Heart left ventricle (tissue), 16 donors: Measurements from ENCODE around the gene ANXA6. TPM values are rescaled to one million over a fixed set of nuclear protein-coding genes. Genes with fewer than 3 reads are reported as not detected.
"Not testable (repeated sequence)": the region's sequence is repeated elsewhere in the genome, so short reads cannot be mapped to it uniquely, and the experiment has no call there.

Source experiments
- ATAC-seq, 4 donors: fragments of 200-7000 bp; cut with Tn5 transposase; one replicate each; pipeline ENCODE4 v1.9.1; 2020 to 2022; ENCODE audit warnings: moderate library complexity in 4 of 4, mild to moderate bottlenecking in 3 of 4, moderate number of reproducible peaks in 1 of 4
- DNase-seq, 5 donors: peaks; one replicate each; pipeline ENCODE4 v3.0.0-alpha.2; 2020
- H3K27ac ChIP-seq, 12 donors: fragments of 200-600 bp; sonication (generic) in 4 of 12; one replicate each; pipeline versions ENCODE4 v1.5.0 to v1.8.0; 2016 to 2022; ENCODE audit warnings: mild to moderate bottlenecking in 2 of 12
- H3K27me3 ChIP-seq, 9 donors: fragments of 200-600 bp; sonication (generic) in 2 of 9; one replicate each; pipeline versions ENCODE4 v1.5.1 to v1.8.0; 2016 to 2022; ENCODE audit warnings: mild to moderate bottlenecking in 3 of 9
- H3K36me3 ChIP-seq, 9 donors: fragments of 200-600 bp; sonication (generic) in 2 of 9; one replicate each; pipeline versions ENCODE4 v1.5.0 to v1.8.0; 2018 to 2022; ENCODE audit warnings: mild to moderate bottlenecking in 2 of 9
- H3K4me1 ChIP-seq, 12 donors: fragments of 200-600 bp; sonication (generic) in 4 of 12; one replicate each; pipeline versions ENCODE4 v1.5.0 to v1.8.0; 2016 to 2022; ENCODE audit warnings: mild to moderate bottlenecking in 3 of 12
- H3K4me3 ChIP-seq, 12 donors: fragments of 200-600 bp; sonication (generic) in 4 of 12; one replicate each; pipeline versions ENCODE4 v1.5.0 to v1.8.0; 2017 to 2022; ENCODE audit warnings: mild to moderate bottlenecking in 9 of 12, moderate library complexity in 4 of 12
- H3K9me3 ChIP-seq, 12 donors: fragments of 200-600 bp; sonication (generic) in 4 of 12; one replicate each; pipeline versions ENCODE4 v1.5.0 to v1.8.0; 2016 to 2022; ENCODE audit warnings: mild to moderate bottlenecking in 1 of 12
- POLR2A ChIP-seq, 2 donors: fragments of 450-650 bp; IDR thresholded peaks; one replicate each; pipeline ENCODE4 v1.6.1; 2017; ENCODE audit warnings: antibody characterized with exemption in 2 of 2, mild to moderate bottlenecking in 2 of 2, moderate library complexity in 2 of 2
- WGBS, 4 donors: extraction: QIAGEN DNeasy Blood & Tissue Kit in 2 of 4; methylation state at CpG; one replicate each; pipeline versions ENCODE4 v1.1.5 to v1.1.7; 2013 to 2018; 5-methylcytosine and 5-hydroxymethylcytosine counted together
- intact Hi-C, 10 donors: fragments of 100-400 bp; cut with DNase I; formaldehyde crosslinking; loops; one replicate each; pipeline versions ENCODE4 v1.11.1 to v1.14.2; 2022
- polyA plus RNA-seq, 2 donors: library from polyadenylated mRNA; stranded (reverse); fragments of 200-250 nt; gene quantifications; one replicate each; pipeline ENCODE4 v1.2.3, GENCODE V29; 2013
- total RNA-seq, 9 donors: library from RNA; depleted of rRNA in 2 of 9; stranded (reverse); fragments of >200 nt in 2 of 9; fragmentation: NEBNext Ultra II Directional in 3 of 9; extraction: Animal tissue kit (Norgen Biotek cat#: 25700) in 3 of 9; gene quantifications; one replicate each; pipeline versions ENCODE4 v1.1.0 to v1.2.4, GENCODE V29; 2016 to 2023
- TF ChIP-seq, protein P1 (sequence below), 12 donors: fragments of 200-600 bp; sonication (generic) in 4 of 12; IDR thresholded peaks; one replicate each; pipeline versions ENCODE4 v1.5.0 to v1.8.0; 2018 to 2022; ENCODE audit warnings: antibody characterized with exemption in 12 of 12, mild to moderate bottlenecking in 5 of 12
- donor health status: ischemic (EF 13 %, LVEDD 7.1; RV severe dilation, severe dysfunction).
- donor health status: healthy with polysubstance abuse.
- donor health status: DM: no; HTN: yes; CAD: no.
- donor health status: DM: no; HTN: no; CAD: no.
- donor health status: ischemic (EF 25% LVEDD 6.9; RV normal size, moderate dysfunction).
- donor health status: ischemic (EF 25% LVEDD 5.7; RV mildly dilated, moderate dysfunction).
- donor health status: healthy.
- donor health status: DM: yes; HTN: yes; CAD: no.
- donor health status: ischemic (EF 35%, LVEDD 5.7; RV mildly dilated, moderate dysfunction).
- donor health status: nonischemic (EF 11% LVEDD 7.7; RV severe dilation, severe dysfunction).
- donor health status: DM: yes; HTN: yes; CAD: no.
- donor health status: PGD.
- donor health status: ischemic (EF 29% LVEDD 5.4; RV normal size, mild dysfunction).
- donor health status: nonischemic (EF 23%, LVEDD 6.1; RV moderate dilation, normal function).

ANXA6 gene
- total and polyA plus RNA-seq, 11 donors: 171 to 287 (median 202) TPM

DNA sequence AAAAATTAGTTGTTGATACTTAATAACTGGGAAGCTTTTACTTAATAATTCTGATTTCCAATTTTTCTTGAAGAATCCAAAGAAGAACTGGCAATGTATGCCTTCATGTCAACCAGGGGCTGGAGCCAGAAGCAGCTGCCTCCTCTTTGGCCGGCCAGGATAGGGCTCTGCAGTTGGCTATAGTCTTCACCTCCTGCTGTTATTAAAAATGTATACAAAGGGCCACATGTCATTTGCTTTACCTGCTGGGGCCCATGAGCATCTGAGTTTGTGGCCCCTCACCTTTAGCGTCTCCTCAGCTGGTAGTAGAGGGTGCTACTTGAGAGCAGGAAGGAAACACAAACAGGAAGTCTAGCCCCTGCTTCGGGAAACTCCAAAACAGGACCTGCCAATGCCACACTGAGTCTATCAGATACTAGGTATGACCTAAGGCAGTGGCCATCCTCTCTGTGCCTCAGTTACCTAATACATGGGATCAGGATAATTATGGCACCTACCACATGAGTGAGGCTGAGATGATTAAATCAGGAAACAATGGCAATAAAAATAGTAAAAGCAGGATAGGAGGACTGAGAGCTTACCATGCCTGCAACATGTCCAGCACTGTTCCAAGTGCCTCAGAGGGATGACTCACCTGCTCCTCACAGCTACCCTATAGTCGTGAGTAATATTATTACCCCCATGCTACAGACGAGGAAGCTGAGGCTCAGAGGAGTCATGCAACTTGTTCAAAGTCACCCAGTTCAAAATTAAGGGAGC, 45.0 kb upstream of the ANXA6 start:
- Histone ChIP-seq H3K27me3 (no peaks in the 10 kb centered on the region), H3K36me3 (peaks cover 0 to 58% (median 40%) of the 10 kb centered on the region in 9 donors), H3K4me1 (peaks cover 0 to 17% (median 7%) of the 10 kb centered on the region in 12 donors), H3K4me3 (no peak overlapping the region), H3K27ac (peak overlapping the region in 2 of 12 donors; percentile 10 to 28), H3K9me3 (no peaks in the 10 kb centered on the region)
- DNase-seq: peak in 1 of 5 donors; percentile 3
- intact Hi-C loops: no loop called here
- 51 to 64% (median 56%) methylated on average over 5 of the region's 5 CpGs for WGBS, 4 donors
- peak; percentile 24 to 82 (median 63) for ATAC-seq
- TF ChIP-seq, protein P1, sequence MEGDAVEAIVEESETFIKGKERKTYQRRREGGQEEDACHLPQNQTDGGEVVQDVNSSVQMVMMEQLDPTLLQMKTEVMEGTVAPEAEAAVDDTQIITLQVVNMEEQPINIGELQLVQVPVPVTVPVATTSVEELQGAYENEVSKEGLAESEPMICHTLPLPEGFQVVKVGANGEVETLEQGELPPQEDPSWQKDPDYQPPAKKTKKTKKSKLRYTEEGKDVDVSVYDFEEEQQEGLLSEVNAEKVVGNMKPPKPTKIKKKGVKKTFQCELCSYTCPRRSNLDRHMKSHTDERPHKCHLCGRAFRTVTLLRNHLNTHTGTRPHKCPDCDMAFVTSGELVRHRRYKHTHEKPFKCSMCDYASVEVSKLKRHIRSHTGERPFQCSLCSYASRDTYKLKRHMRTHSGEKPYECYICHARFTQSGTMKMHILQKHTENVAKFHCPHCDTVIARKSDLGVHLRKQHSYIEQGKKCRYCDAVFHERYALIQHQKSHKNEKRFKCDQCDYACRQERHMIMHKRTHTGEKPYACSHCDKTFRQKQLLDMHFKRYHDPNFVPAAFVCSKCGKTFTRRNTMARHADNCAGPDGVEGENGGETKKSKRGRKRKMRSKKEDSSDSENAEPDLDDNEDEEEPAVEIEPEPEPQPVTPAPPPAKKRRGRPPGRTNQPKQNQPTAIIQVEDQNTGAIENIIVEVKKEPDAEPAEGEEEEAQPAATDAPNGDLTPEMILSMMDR (IDR thresholded peaks at IDR 0.05): no peak

DNA sequence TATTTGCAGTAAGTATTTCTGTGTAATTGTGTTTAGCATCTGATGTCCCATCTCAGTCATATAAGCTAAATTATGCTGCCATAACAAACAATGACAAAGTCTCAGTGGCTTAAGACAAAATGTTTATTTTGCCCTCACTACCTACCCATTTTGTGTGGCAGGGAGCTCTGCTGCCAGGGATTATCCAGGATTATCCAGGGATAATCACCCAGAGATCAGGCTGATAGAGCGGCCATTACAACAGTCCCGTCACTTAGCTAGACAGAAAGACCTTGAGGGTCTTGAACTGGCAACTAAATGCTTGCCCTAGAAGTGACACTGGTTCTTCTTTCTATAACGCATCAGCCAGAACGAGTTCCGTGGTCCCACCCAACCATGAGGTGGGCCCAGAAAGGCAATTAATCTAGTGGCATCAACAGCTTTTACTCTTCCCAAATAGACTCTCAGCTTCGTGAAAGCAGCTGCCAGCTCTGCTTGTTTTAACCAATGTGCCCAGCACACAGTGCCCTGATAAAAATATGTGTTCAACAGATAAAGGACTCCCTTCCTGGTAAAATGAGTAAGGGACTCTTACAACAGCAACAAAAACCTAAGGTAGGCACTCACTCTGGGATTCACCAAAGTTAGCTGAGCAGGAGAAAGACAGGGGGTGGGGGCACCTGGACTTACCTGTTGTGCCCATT, 43.5 kb upstream of the ANXA6 start:
- Histone ChIP-seq H3K4me3 (no peak overlapping the region), H3K4me1 (peaks cover 0 to 23% (median 6%) of the 10 kb centered on the region in 12 donors), H3K36me3 (peaks cover 0 to 73% (median 49%) of the 10 kb centered on the region in 9 donors), H3K9me3 (no peaks in the 10 kb centered on the region), H3K27me3 (no peaks in the 10 kb centered on the region), H3K27ac (no peak overlapping the region)
- ATAC-seq (no peak), DNase-seq (peak in 1 of 5 donors; percentile 2)
- intact Hi-C loops: no loop called here
- 83 to 90% (median 87%) methylated on average over 6 of the region's 6 CpGs for WGBS, 4 donors
- TF ChIP-seq, protein P1 (IDR thresholded peaks at IDR 0.05): no peak
- TF ChIP-seq POLR2A (IDR thresholded peaks at IDR 0.05): no peak

DNA sequence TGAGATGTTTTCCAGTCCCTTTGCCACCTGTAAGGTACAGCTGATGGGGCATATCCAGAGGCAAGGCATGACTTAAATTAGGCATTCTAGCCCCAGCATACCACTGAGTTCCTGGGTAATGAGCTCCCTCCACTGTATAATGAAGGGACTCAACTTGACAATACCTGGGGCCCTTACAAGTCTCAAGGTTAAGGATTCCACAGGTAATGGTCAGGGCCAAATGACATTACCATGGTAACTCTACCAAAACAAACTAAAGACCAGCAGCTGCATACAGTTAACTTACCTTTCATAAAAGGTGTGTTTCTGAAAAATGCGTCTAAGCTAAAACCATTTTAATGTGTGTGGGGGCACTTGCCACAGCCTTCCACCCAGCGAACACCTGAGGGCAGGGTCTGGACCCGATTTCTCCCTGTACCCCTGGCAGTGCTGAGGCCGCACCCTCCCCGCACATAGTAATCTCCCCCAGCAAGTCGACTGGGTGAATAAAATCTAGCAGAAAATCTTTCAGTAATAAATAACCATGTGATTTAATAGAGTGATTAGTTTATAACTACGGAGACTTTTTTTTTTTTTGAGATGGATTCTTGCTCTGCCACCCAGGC, 42.1 kb upstream of the ANXA6 start:
- intact Hi-C loops: loop anchor here in 1 of 10 donors (5.0 kb wide), 1 partner anchor 38 kb away; no protein-coding TSS in a partner anchor
- H3K27me3 ChIP-seq: no peaks in the 10 kb centered on the region
- H3K9me3 ChIP-seq: no peaks in the 10 kb centered on the region
- no peak overlapping the region for H3K27ac ChIP-seq
- 81 to 94% (median 86%) methylated on average over 7 of the region's 7 CpGs for WGBS, 4 donors
- DNase-seq (peak in 1 of 5 donors; percentile 5), ATAC-seq (no peak)
- TF ChIP-seq POLR2A (IDR thresholded peaks at IDR 0.05): no peak
- TF ChIP-seq, protein P1 (IDR thresholded peaks at IDR 0.05): no peak
- H3K4me3 ChIP-seq: no peak overlapping the region
- peaks cover 0 to 77% (median 49%) of the 10 kb centered on the region in 9 donors for H3K36me3 ChIP-seq
- peaks cover 0 to 36% (median 6%) of the 10 kb centered on the region in 12 donors for H3K4me1 ChIP-seq

DNA sequence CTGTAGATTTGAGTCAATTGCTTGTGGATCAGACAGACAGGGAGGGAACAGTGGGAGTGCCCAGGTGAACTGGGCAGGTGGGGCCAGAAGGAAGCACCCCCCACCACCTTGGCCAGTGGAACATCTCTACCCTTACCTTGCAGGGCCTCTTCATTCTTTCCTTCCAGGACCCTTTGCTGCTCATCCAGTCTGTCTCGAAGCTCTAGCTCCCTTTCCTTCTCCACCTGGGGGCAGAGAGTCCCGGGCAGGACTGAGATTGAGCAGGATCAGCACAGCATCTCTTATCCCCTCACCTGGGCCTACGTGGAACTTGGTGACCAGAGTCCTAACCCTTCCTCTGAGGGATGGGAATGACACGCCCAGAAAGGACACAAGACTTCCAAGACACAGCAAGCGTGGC, 41.3 kb upstream of the ANXA6 start:
- intact Hi-C loops: loop anchor here in 1 of 10 donors (5.0 kb wide), 1 partner anchor 38 kb away; no protein-coding TSS in a partner anchor
- TF ChIP-seq, protein P1 (IDR thresholded peaks at IDR 0.05): no peak
- no peak for TF ChIP-seq POLR2A (IDR thresholded peaks at IDR 0.05)

DNA sequence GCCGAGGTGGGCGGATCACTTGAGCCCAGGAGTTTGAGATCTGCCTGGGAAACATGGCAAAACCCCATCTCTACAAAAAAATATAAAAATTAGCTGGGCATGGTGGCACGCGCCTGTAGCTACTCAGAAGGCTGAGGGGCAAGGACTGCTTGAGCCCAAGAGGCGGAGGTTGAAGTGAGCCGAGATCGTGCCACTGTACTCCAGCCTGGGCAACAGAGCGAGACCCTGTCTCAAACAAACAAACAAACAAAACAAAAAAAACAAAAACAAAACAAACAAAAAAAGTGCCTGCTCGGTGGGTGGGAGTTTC, 39.7 kb upstream of the ANXA6 start:
- not testable (repeated sequence) for DNase-seq, H3K27me3 ChIP-seq, ATAC-seq, H3K9me3 ChIP-seq, H3K4me3 ChIP-seq
- WGBS, 4 donors: 91 to 94% (median 93%) methylated on average over 9 of the region's 9 CpGs
- H3K27ac ChIP-seq: peak overlapping the region in 3 of 12 donors; percentile 7 to 29 (median 13)
- intact Hi-C loops: loop anchor here in 1 of 10 donors (5.0 kb wide), 1 partner anchor 40 kb away; no protein-coding TSS in a partner anchor
- peaks cover 0 to 25% (median 0%) of the 10 kb centered on the region in 12 donors for H3K4me1 ChIP-seq
- H3K36me3 ChIP-seq: peaks cover 0 to 72% (median 61%) of the 10 kb centered on the region in 9 donors

More for the DNA sequence above, 41.3 kb upstream of the ANXA6 start:
- no peak overlapping the region for H3K4me3 ChIP-seq
- peaks cover 0 to 36% (median 6%) of the 10 kb centered on the region in 12 donors for H3K4me1 ChIP-seq
- DNase-seq (peak in 1 of 5 donors; percentile 3), ATAC-seq (no peak)
- no peaks in the 10 kb centered on the region for H3K27me3 ChIP-seq
- WGBS, 4 donors: 88 to 93% (median 89%) methylated on average over 5 of the region's 5 CpGs
- H3K27ac ChIP-seq: no peak overlapping the region
- H3K9me3 ChIP-seq: no peaks in the 10 kb centered on the region
- H3K36me3 ChIP-seq: peaks cover 0 to 71% (median 49%) of the 10 kb centered on the region in 9 donors
